Skin epidermis (tissue), 12 donors: ENCODE measurements around the gene TNPO1.

Experiments
- H3K27ac ChIP-seq, 21 experiments: fragments of 200-600 bp; sonication (generic) in 11 of 21; one replicate each; pipeline ENCODE4 v1.5.0; 2020; ENCODE audit warnings: mild to moderate bottlenecking in 3 of 21, inconsistent platforms in 2 of 21, moderate library complexity in 2 of 21
- H3K4me3 ChIP-seq, 7 experiments: fragments of 200-600 bp; sonication (generic) in 2 of 7; one replicate each; pipeline ENCODE4 v1.5.0; 2020; ENCODE audit warnings: inconsistent platforms in 2 of 7, mild to moderate bottlenecking in 2 of 7, moderate library complexity in 1 of 7

The TNPO1 gene

GRCh38 chr5:72956324-72957140 is 140.1 kb downstream of the TNPO1 start:
- Histone ChIP-seq H3K4me3 (peak overlapping the region; percentile 57 to 98 (median 91)), H3K27ac (peak overlapping the region; percentile 84 to 99 (median 96))

DNA sequence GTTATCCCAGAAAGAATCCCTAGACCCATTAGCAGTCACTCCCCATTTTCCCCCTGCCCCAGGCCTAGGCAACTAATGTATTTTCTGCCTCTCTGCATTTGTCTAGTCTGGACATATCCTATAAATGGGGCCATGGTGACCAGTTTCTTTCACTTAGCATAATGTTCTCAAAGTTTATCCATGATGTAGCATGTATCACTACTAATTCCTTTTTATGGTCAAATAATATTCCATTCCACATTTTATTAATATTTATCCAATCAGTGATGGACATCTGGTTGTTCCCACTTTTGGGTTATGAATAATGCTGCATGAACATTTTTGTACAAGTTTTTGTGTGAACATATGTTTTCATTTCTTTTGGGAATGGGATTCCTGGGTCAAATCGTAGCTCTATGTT is 140.9 kb downstream of the TNPO1 start:
- peak overlapping the region in 15 of 21 experiments; percentile 31 to 99 (median 96) for H3K27ac ChIP-seq
- H3K4me3 ChIP-seq = peak overlapping the region; percentile 57 to 98 (median 91)

GRCh38 chr5:72959257-72959656 is 142.8 kb downstream of the TNPO1 start:
- peak overlapping the region in 1 of 21 experiments; percentile 34 for H3K27ac ChIP-seq
- no peak overlapping the region for H3K4me3 ChIP-seq
